ENCODE measurements around the gene IPPK. TPM values are rescaled to one million over a fixed set of nuclear protein-coding genes. Genes with fewer than 3 reads are reported as not detected.
A peak's percentile ranks its signal among the peaks of the same experiment; 100 is the strongest.

Gene IPPK
- total and polyA plus RNA-seq, 4 experiments from 2014 or later = 6.3 to 7.9 (median 7.3) TPM

DNA sequence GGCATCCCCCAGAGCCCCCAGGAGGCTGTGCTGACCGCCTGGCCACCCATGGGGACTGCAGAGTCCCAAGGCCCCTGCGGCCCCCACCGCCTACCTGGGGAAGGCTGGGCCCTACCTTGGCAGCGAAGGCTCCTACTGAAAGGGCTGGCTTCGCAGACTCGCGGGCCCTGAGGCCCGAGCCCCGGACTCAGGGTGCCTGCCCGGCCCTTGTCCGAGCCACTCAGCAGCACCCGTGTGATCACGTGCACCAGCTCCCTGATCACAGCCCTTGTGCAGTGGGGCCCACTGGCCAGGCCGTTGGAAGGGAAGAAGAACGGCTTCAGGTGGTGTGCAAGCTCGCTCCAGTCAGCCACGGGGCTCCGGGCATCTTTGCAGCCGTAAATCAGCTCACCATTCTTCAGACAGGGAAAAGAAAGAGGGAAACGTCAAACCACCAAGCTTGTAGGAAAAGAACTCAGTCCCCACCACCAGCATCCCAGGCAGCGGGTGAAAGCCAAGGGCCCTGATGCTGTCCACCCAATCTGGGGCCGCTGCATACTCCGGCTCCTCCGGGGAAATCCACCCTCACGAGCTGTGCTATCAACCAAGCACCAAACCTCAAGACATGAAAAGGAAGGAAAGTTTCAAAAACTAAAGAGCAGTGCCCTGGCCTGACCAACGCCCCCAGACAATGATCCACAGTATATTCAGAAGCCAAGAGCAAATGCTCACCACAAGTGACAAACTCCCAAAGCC is 31.9 kb downstream of the IPPK start:
- intact Hi-C loops (cut with micrococcal nuclease) = no loop called here
- Mint-ChIP-seq H3K4me3 (no peak overlapping the region), H3K36me3 (peaks cover 47 to 72% of the 10 kb centered on the region in 2 donors), H3K27me3 (no peaks in the 10 kb centered on the region), H3K27ac (peak overlapping the region in 1 of 7 donors; percentile 60), H3K9me3 (no peaks in the 10 kb centered on the region), H3K4me1 (peaks cover 0 to 1% (median 0%) of the 10 kb centered on the region in 4 donors)
- Histone ChIP-seq H3K27ac (ENCODE audit: low read depth, low read length) (no peak overlapping the region), H3K4me3 (ENCODE audit: low read length in 2 of 2) (no peak overlapping the region), H3K27me3 (ENCODE audit: insufficient read depth, low read length) (no peaks in the 10 kb centered on the region), H3K36me3 (ENCODE audit: insufficient read depth, low read length) (peaks cover 56% of the 10 kb centered on the region), H3K9me3 (ENCODE audit: control insufficient read depth in 1 of 2, low read length in 2 of 2) (no peaks in the 10 kb centered on the region), H3K4me1 (ENCODE audit: insufficient read depth, low read length) (no peaks in the 10 kb centered on the region)
- ChIA-PET POLR2A (ENCODE audit: partially characterized antibody) (no interaction called here), CTCF (ENCODE audit: partially characterized antibody) (no interaction called here)
- DNase-seq = no peak

DNA sequence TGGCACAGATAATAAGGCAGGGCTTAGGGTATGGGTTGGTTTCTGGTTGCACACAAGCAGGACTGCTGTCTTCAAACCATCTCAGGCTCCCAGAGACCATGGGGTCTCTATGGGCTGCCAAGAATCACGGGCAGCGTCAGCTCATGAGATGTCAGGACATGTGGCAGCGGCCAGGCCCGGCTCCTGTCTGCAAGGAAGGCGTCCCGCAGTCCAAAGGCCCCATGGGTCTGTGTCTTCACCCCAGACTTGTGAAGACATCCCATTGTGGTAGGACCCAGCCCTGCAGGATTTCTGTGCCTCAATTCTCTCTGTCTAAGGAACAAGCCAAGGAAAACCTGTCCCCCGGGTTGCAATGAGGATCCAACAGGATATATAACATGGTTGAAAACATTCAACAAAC is 32.6 kb downstream of the IPPK start:
- H3K9me3 ChIP-seq (ENCODE audit: control insufficient read depth in 1 of 2, low read length in 2 of 2) = no peaks in the 10 kb centered on the region
- POLR2A ChIA-PET (ENCODE audit: partially characterized antibody) = no interaction called here
- no peak overlapping the region for H3K4me3 ChIP-seq (ENCODE audit: low read length in 2 of 2)
- Mint-ChIP-seq H3K27me3 (no peaks in the 10 kb centered on the region), H3K4me1 (peaks cover 0 to 1% (median 0%) of the 10 kb centered on the region in 4 donors), H3K4me3 (no peak overlapping the region), H3K9me3 (no peaks in the 10 kb centered on the region), H3K27ac (peak overlapping the region in 2 of 7 donors; percentile 19 to 36), H3K36me3 (peaks cover 43 to 68% of the 10 kb centered on the region in 2 donors)
- intact Hi-C loops (cut with micrococcal nuclease) = no loop called here
- no peaks in the 10 kb centered on the region for H3K4me1 ChIP-seq (ENCODE audit: insufficient read depth, low read length)
- CTCF ChIA-PET (ENCODE audit: partially characterized antibody) = no interaction called here
- H3K36me3 ChIP-seq (ENCODE audit: insufficient read depth, low read length) = peaks cover 53% of the 10 kb centered on the region
- H3K27ac ChIP-seq (ENCODE audit: low read depth, low read length) = no peak overlapping the region
- DNase-seq = no peak
- H3K27me3 ChIP-seq (ENCODE audit: insufficient read depth, low read length) = no peaks in the 10 kb centered on the region

DNA sequence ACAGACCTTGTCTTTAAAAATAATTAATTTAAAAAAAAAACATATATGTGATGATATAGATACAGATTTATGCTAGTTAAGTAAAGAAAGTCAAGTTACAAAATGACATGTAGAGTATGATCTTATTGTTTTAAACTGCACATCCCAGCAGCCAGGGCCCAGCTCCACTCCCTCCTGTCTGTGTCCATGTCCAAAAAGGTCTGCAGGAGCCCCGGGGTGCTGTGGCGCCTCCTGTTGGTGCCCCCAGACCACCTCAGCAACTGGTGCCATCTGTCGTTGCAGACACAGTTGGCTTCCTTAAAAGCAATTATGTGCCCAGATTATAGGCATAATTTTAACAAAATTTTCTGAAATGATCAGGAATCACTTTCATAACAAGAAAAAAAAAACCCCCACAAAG is 33.3 kb downstream of the IPPK start:
- ChIA-PET POLR2A (ENCODE audit: partially characterized antibody) (no interaction called here), CTCF (ENCODE audit: partially characterized antibody) (interaction anchor here (3.7 kb wide), 1 partner anchor 497 kb away, joined by 52 read pairs; no protein-coding TSS in a partner anchor)
- Mint-ChIP-seq H3K9me3 (no peaks in the 10 kb centered on the region), H3K27ac (no peak overlapping the region), H3K36me3 (peaks cover 47 to 71% of the 10 kb centered on the region in 2 donors), H3K27me3 (no peaks in the 10 kb centered on the region), H3K4me1 (peaks cover 0 to 1% (median 0%) of the 10 kb centered on the region in 4 donors), H3K4me3 (no peak overlapping the region)
- Histone ChIP-seq H3K4me3 (ENCODE audit: low read length in 2 of 2) (no peak overlapping the region), H3K9me3 (ENCODE audit: control insufficient read depth in 1 of 2, low read length in 2 of 2) (no peaks in the 10 kb centered on the region), H3K27me3 (ENCODE audit: insufficient read depth, low read length) (no peaks in the 10 kb centered on the region), H3K4me1 (ENCODE audit: insufficient read depth, low read length) (no peaks in the 10 kb centered on the region), H3K36me3 (ENCODE audit: insufficient read depth, low read length) (peaks cover 52% of the 10 kb centered on the region), H3K27ac (ENCODE audit: low read depth, low read length) (no peak overlapping the region)
- no peak for DNase-seq
- intact Hi-C loops (cut with micrococcal nuclease) = no loop called here

DNA sequence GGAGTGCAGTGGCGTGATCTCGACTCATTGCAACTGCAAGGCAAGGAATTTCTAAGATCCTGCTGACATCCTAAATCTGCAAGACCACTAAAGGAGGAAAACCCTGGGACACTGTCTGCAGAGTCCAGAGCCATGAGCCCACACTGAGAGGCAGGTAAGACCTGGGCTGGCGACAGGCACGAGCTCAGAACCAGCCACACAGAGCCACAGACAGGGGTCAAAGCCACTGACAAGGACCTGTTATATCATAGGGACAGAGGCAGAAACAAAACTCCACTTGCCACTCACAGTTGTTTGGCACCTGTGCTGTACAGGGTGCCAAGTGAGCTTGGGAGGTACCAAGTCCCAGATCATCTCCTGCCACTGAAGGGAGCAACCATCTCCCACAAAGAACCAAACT is 34.2 kb downstream of the IPPK start:
- CTCF ChIA-PET (ENCODE audit: partially characterized antibody) = interaction anchor here (0.7 to 3.7 kb wide), 2 partner anchors 496 to 500 kb away, joined by 4 to 52 read pairs; no protein-coding TSS in a partner anchor
- Mint-ChIP-seq H3K4me3 (no peak overlapping the region), H3K4me1 (no peaks in the 10 kb centered on the region), H3K27me3 (no peaks in the 10 kb centered on the region), H3K9me3 (no peaks in the 10 kb centered on the region), H3K36me3 (peaks cover 46 to 68% of the 10 kb centered on the region in 2 donors), H3K27ac (peak overlapping the region in 2 of 7 donors; percentile 9 to 71)
- no peak overlapping the region for H3K4me3 ChIP-seq (ENCODE audit: low read length in 2 of 2)
- intact Hi-C loops (cut with micrococcal nuclease) = no loop called here
- H3K36me3 ChIP-seq (ENCODE audit: insufficient read depth, low read length) = peaks cover 44% of the 10 kb centered on the region
- no peaks in the 10 kb centered on the region for H3K4me1 ChIP-seq (ENCODE audit: insufficient read depth, low read length)
- no peaks in the 10 kb centered on the region for H3K27me3 ChIP-seq (ENCODE audit: insufficient read depth, low read length)
- POLR2A ChIA-PET (ENCODE audit: partially characterized antibody) = no interaction called here
- DNase-seq = no peak
- H3K27ac ChIP-seq (ENCODE audit: low read depth, low read length) = no peak overlapping the region
- no peaks in the 10 kb centered on the region for H3K9me3 ChIP-seq (ENCODE audit: control insufficient read depth in 1 of 2, low read length in 2 of 2)

DNA sequence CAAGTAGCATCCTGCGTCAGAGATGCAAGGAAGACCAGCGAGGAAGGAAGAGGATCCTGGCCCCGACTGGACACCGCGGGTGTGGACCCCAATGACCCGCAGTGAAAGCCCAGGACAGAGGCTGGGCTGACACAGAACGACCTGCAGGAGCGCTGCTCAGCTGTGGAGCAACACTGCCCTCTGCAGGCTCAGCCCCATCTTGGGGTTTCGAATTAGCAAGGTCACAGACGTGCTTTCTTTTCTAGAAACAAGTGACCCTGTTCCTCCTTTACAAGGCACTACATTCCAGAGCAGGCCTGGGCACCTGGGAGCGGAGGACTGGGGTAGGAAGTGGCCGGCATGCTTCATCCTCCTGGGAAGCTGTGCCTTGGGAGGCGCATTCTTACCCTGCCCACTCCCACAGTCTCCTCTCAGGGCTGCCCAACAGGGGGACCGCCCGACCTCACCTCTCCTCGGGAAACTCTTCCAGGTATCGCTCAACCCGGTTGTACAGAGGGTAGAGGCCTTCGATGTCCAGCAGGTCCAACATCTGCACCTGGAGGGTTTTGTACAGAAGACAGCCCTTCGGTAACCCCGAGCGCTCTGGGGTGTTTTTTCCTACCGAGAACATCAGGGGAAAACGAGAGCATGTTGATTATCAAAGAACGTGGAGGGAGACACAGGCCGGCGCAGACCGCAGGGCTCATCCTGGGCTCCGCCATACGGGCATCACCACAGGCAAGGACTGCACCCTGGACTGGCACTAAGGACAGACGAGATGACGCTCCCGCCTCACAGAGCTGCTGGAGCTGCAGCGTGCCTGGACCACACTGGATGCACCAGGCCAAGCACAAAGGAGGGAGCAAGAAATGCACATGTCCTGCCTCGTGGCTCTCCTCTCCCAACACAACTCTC is 35.0 kb downstream of the IPPK start:
- no peaks in the 10 kb centered on the region for H3K4me1 Mint-ChIP-seq
- H3K27ac ChIP-seq (ENCODE audit: low read depth, low read length) = no peak overlapping the region
- H3K4me1 ChIP-seq (ENCODE audit: insufficient read depth, low read length) = no peaks in the 10 kb centered on the region
- no peak overlapping the region for H3K4me3 Mint-ChIP-seq
- H3K27me3 Mint-ChIP-seq = no peaks in the 10 kb centered on the region
- no peak overlapping the region for H3K4me3 ChIP-seq (ENCODE audit: low read length in 2 of 2)
- no peaks in the 10 kb centered on the region for H3K27me3 ChIP-seq (ENCODE audit: insufficient read depth, low read length)
- ChIA-PET CTCF (ENCODE audit: partially characterized antibody) (interaction anchor here (0.8 to 3.7 kb wide), 7 partner anchors 15 to 500 kb away, joined by 3 to 52 read pairs (median 3); no protein-coding TSS in a partner anchor), POLR2A (ENCODE audit: partially characterized antibody) (no interaction called here)
- peaks cover 38% of the 10 kb centered on the region for H3K36me3 ChIP-seq (ENCODE audit: insufficient read depth, low read length)
- intact Hi-C loops (cut with micrococcal nuclease) = loop anchor here (1.0 kb wide), 2 partner anchors 497 to 501 kb away; no protein-coding TSS in a partner anchor
- no peaks in the 10 kb centered on the region for H3K9me3 ChIP-seq (ENCODE audit: control insufficient read depth in 1 of 2, low read length in 2 of 2)
- H3K9me3 Mint-ChIP-seq = no peaks in the 10 kb centered on the region
- H3K36me3 Mint-ChIP-seq = peaks cover 49 to 68% of the 10 kb centered on the region in 2 donors
- peak overlapping the region in 2 of 7 donors; percentile 24 to 51 for H3K27ac Mint-ChIP-seq
- DNase-seq = peak; percentile 40 to 54 (median 46)

DNA sequence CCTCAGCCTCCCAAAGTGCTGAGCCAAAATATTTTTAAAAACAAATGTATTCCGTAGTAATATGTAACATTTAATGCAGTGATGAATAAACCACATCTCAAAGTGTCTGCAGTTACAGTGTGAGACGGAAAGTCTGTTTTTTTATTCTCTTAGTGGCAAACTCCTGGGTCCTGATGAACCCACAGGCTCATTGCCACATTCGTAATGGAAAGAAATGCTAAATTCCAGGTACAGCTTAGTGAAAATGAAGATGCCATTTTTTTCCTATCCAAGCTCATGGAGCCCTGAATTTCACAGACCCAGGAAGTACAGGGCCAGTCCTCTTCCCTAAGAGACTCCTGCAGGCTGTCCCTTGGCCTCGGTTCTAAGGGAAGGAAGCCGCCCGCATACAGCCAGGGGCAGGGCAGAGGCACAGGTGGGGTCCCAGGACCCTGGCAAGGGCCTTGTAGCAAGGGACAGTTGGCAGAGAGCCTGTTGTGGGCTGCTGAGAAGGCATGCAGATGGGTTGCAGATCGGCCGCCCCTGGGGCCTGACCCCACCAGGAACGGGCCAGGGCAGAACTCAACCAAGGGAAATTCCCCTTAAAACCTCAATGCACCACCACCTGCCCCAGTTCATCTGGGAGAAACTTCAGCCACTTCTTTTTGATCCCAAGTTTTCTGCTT is 36.2 kb downstream of the IPPK start:
- Histone ChIP-seq H3K4me3 (ENCODE audit: low read length in 2 of 2) (no peak overlapping the region), H3K9me3 (ENCODE audit: control insufficient read depth in 1 of 2, low read length in 2 of 2) (no peaks in the 10 kb centered on the region), H3K36me3 (ENCODE audit: insufficient read depth, low read length) (peaks cover 34% of the 10 kb centered on the region), H3K4me1 (ENCODE audit: insufficient read depth, low read length) (no peaks in the 10 kb centered on the region), H3K27me3 (ENCODE audit: insufficient read depth, low read length) (no peaks in the 10 kb centered on the region), H3K27ac (ENCODE audit: low read depth, low read length) (no peak overlapping the region)
- ChIA-PET POLR2A (ENCODE audit: partially characterized antibody) (no interaction called here), CTCF (ENCODE audit: partially characterized antibody) (interaction anchor here (0.8 to 3.7 kb wide), 7 partner anchors 16 to 499 kb away, joined by 3 to 52 read pairs (median 3); no protein-coding TSS in a partner anchor)
- no peak overlapping the region for H3K4me3 Mint-ChIP-seq
- intact Hi-C loops (cut with micrococcal nuclease) = loop anchor here (1.0 kb wide), 2 partner anchors 495 to 499 kb away; no protein-coding TSS in a partner anchor
- no peaks in the 10 kb centered on the region for H3K9me3 Mint-ChIP-seq
- no peak overlapping the region for H3K27ac Mint-ChIP-seq
- DNase-seq = no peak
- H3K4me1 Mint-ChIP-seq = no peaks in the 10 kb centered on the region
- H3K36me3 Mint-ChIP-seq = peaks cover 53 to 70% of the 10 kb centered on the region in 2 donors
- H3K27me3 Mint-ChIP-seq = no peaks in the 10 kb centered on the region

All from CD4-positive, alpha-beta memory T cell (primary cell).